GM21717 (cell line): ENCODE data around the gene RNF152.

ENCODE experiments used
- ATAC-seq: cut with Tn5 transposase; IDR thresholded peaks from one replicate; pipeline ENCODE4 v1.9.1; 2021; ENCODE audit warnings: mild to moderate bottlenecking, moderate library complexity; ENCODE audit not compliant: unreplicated experiment

Gene RNF152

DNA sequence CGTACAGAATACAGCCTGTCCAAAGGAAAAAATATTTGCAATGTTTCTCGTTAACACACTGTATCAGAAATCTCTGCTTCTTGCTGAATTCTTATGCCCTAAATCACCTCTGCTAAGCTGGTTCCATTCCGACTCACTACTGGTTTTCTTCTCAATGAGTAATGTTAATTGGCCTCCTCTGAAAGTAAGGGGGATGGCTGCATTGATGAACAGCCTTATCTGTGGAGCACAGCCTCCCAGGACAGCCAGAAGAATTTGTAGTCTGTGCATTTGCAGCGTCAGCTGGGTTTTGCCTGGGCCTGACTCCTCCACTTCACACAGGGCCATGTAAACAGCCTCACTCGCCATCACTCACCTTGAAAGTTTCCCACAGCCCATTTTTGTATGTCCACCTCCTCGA, 127.7 kb downstream of the RNF152 start:
- no peak for ATAC-seq

DNA sequence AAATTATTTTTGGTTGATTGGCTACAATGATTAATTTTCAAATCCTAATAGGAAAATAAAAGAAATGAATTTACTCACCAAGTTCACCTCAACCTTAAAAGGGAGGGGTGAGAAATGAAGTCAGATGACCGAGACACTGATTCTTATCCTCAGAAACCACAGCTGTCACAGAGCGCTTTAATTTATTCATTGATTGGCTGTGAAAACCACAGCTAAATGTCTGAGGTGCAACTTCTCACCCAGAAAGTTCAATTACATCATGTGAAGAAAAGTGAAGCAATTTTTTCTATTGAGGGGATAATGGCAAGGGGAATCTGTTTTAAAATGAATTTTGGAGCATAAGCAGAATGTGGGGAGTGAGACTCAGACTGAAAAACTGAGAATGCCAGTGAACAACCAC, 128.4 kb downstream of the RNF152 start:
- ATAC-seq: no peak

DNA sequence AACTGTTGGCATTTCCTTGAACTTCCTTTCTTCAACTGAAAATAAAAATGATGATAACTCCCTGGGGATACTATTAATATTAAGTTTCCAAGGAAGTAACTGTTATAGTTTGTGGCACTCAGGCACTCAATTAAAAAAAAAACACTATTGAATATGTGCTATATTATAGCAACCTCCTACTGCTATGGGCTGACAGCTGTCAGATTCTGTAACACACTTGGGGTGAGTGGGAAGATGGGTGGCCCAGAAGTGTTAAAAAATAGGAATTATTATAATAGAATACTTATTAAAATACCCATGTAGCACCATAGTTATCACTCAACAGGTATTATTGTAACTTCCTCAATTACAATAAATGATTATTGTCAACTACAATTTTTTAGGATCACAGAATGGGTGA, 130.9 kb downstream of the RNF152 start:
- ATAC-seq: no peak
